Inflammatory macrophage (primary cell): ENCODE results near the gene SMIM38.
A peak's percentile ranks its signal among the peaks of the same experiment; 100 is the strongest.
"Not testable (repeated sequence)": the region's sequence is repeated elsewhere in the genome, so short reads cannot be mapped to it uniquely, and the experiment has no call there.

Experiments
- DNase-seq, 2 donors: peaks; one replicate each; pipeline ENCODE4 v3.0.0-alpha.2; 2020 to 2022

The SMIM38 gene

DNA sequence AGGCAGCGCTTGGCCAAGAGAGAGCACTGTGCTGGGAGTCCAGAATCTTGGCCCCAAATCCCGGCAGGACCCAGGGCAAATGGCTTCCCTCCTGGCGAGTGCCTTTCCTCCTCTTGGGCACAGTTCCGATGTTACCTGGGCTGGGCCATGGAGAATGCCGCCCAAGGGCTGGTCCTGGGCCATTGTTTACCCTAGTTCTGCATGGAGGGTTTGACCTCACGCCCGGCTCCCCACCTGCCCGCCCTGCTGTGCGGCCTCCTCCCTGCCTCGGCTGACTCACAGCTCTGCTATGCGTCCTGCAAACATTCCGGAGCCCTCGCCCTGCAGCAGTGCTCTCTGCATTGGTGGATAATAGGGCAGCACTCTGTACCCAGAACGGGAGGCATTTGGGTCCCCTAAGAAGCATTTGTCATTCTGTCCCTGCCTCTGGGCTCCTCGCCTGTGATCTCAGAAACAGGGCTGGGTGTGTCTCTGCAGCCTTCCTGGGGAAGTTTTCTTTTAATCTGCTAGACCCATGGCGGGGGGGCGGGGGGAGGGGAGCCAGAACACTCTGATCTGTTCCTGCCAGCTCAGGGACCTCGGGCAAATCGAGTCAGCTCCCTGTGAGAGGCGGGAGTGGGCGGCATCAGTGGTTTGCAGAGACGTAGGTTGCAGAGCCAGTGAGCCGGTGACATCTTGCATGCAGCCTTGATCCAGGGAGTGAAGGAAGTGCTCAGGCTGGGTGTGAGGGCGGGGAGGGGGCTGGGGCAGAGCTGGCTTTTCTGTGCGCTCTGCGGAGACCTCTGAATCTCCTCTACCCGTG is 32.9 kb upstream of the SMIM38 start:
- peak; percentile 79 to 94 for DNase-seq

DNA sequence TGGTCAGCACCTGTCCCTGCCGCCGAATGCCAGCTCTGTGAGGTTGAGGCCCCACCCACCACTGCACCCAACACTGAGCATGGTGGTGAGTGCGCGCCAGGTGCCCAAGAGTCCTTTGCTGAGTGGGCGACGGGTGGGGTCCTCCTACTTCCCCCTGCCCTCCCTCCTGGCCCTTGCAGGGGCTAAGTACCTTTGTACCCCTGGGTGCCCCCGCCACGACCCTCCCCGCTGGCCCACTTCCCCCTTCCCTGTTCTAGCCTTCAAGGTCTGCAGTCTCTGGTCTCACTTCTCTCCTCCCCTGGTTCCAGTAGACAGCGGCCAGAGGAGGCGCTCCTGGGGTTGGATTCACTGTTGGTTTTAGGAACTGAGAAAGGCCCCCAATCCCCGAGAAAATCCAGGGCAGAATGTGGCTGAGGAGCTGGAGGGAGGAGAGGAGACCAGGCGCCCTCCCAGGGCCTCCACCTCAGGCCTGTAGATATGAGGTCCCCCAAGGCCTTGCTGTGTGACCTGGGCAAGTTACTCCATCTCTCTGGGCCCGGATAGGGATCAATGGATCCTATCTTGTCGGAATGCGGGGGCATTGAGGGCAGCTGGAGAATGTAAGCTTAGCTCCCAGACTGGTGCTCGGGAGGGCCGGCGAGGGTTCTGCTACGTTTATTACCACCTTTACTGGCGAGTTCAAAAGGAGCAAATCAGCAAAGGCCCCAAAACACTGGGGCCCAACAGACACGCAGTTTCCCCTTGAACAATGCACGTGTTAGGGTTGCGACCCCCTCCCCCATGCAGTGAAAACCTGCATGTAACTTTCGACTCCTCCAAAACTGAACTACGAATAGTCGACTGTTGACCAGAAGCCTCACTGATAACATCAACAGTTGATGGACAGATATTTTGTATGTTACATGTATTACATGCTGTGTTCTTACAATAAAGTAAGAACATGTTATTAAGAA is 31.9 kb upstream of the SMIM38 start:
- DNase-seq, result no peak

DNA sequence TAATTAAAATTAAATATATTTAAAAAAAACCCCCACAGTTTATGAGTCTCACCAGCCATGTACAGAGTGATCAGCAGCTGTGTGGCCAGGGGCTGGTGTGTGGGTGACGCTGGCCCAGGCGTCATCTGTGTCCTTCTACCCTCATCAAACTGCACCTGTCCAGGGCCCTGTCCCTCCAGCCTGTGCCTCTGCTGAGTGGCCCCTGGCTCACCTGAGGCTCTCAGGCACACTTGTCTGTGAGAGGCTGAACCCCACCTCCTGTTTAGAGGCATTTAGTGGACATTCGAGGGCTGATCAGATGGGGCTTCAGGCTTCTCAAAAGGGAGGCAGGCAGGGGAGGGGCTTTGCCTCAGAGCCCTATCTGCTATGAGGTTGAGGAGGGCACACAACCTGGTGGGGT is 29.9 kb upstream of the SMIM38 start:
- DNase-seq, result no peak

DNA sequence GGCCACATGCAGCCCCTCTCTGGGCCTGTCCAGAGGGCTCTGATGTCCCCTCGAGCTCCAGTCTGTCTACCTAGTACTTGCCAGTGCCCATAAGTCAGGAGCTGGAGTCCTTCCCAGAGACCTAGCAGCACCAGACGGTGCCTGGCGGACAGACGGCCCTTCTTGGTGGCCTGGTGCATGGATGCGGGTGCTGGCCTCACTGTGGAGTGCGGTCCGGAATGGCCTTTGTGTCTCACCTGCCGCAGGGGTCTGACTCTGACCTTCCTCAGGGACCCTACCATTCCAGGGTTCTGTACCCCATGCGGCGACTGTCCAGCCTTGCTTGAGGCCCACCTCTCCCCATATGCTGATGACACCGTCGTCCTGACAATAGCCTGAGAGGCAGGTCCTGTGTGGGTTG is 29.4 kb upstream of the SMIM38 start:
- no peak for DNase-seq

DNA sequence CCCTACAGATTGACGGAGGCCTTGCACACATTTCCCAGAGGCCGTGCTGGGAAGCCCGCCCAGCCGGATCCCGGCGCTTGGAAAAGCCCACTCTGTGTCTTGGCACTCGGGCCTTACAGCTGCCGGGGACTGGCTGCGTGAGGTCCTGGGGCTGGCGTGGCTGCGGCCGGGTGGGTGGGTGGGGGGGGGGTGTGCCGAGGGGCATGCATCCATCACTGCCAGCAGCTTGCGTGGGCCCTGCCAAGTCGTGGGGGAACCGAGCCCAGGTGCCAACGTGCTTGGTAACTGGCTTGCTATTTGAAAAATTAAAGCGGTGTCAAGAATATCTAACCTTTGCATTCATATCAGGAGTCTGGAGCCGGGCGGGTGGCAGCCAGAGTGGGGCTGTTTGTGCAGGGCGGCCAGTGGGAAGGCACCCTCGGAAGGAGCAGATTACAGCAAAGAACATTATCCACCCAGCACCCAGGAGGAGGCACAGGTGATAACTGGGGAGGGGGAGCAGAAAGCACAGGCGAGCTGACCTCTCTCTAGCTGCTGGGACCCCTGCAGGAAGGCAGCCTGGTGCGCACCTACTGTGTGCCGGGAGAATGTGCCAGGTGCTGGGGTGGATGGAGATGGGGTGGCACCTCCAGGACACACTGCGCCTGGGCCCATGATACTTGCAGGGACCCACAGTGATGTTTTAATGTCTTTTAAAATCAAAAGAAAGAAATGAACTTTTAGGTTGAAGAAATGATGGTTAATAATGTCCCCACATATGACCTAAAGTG is 28.5 kb upstream of the SMIM38 start:
- DNase-seq, result no peak

DNA sequence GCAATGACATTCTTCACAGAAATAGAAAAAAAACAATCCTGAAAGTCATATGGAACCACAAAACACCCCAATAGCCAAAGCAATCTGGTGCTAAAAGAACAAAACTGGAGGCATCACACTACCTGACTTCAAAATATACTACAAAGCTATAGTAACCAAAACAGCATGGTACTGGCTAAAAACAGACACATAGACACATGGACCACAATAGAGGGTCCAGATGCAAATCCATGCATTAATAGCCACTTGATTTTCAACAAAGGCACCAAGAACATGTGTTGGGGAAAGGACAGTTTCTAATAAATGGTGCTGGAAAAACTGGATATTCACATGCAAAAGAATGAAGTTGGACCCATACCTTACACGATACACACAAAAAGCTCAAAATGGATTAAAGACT is 27.9 kb upstream of the SMIM38 start:
- no peak for DNase-seq

DNA sequence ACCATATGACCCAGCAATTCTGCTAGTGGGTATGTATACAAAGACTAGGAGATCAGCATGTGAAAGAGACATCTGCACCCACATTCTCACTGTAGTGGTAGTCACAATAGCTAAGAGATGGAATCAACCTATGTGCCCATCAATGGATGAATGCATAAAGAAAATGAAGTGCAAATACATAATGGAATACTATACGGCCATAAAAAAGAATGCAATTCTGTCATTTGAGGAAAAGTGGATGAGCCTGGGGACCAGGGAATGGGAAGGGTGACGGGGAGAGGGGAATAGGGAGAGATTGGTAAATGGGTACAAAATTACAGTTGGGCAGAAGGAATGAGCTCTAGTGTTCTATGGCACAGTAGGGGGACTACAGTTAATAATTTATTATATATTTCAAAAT is 26.7 kb upstream of the SMIM38 start:
- DNase-seq, result no peak

DNA sequence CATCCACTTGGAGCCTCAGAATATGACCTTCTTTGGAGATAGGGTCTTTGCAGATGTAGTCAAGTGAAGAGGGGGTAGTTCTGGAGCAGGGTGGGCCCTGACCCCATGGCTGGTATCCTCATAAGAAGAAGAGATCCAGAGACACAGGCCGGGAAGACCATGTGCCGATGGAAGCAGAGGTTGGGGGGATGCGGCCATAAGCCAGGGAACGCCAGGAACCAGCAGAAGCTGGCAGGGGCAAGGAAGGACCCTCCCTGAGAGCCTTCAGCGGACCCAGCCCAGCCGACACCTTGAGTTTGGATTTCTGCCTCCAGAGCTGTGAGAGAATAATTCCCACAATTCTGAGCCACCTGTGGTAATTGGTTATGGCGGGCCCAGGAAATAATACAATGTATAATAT is 26.1 kb upstream of the SMIM38 start:
- DNase-seq, result no peak

DNA sequence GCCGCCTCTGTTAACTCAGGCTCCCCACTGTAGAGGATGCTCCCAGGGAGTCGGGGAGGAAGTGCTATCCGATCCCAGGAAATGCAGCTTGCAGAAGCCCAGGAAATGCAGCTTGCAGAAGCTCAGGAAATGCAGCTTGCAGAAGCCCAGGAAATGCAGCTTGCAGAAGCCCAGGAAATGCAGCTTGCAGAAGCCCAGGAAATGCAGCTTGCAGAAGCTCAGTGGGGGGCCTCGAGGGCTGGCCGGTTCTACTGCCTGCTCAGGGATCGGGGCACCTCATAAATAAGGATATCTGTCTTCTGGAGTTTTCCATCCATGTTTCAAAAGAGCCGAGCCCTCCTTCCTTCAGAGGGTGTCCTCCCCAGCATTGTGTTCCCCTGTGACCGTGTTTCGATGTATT is 25.1 kb upstream of the SMIM38 start:
- no peak for DNase-seq

DNA sequence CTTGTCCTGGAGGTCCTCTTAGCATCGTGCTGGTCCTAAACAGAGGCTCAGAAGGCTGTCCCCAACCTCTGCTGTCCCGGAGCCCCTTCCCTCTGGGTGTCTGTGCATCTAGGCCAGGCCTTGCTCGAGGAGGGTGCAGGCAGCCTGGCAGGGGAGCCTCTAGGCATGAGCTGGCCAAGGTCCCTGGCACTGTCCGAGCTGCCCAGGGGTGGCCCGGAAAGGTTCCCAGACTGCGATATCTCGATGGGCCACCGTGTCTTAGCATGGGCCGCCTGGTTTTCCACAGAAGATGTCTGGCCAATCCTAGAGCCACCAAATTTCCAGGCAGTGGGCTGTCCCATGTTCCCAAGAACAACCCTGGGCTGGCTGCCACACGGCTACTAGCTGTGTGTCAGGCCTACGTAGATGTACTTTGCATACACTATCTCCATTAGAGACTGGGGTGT is 24.6 kb upstream of the SMIM38 start:
- DNase-seq, result no peak

DNA sequence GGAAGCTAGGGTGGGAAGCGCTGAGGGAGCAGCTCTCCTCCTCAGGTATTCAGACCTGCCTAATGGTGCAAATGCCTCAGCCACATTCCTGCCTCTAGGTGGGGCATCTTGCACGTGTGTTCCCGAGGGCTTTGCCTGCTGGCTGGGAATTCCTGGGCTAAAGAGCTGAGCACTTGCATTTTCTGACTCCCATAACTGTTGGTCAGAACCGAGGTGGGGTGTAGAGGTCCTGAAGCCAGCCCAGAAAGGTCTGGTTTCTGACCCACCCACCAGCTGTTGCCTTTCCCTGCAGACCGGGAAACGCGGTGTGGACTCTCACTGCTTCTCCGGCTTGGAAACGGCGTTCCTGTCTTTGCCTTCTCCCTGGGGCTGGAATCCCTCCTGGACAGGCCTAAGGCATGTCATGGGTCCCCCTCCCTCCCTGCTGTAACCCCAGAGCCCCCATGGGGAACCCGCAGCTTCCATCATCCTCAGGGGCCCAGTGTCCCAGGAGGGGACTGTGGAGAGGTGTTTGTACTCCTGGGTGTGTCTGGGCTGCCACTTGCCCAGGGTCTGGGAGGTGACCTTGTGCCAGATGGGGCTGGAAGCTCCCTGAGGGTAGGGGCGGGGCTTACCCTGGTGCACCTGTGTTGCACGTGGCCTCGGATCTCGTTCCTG is 24.0 kb upstream of the SMIM38 start:
- DNase-seq, result no peak

DNA sequence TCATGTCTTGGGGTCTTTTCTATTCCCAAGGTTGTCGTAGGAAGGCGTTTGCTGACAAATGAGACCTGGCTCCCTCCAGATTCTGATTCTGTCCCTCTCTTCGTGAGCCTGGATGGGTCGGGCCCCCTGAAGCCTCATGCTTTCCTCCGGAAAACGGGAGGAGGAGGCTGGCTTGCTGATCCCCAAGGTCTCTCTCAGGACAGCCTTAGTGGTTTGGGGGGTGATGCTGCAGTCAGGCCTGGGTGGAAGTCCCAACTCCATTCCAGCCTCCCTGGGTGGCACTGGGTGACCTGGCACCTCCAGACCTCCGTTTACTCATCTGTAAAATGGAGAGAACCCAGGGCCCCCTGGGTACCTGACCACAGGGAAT is 23.4 kb upstream of the SMIM38 start:
- no peak for DNase-seq

DNA sequence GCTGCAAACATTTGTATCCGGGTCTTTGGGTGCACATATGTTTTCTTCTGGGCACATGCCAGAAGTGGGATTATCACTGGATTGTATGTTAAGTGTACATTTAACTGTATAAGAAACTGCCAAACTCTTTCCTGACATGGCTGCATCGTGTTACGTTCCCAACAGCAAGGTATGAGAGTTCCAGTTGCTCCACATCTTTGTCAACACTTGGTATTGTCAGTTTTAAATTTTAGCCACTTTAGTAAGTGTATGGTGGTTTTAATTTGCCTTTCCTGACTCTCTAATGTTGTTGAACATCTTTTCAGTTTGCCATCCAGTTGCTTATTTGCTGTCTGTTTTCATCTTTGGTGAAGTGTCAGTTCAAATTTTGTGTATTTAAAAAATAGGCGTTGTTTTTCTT is 22.5 kb upstream of the SMIM38 start:
- DNase-seq, result no peak

DNA sequence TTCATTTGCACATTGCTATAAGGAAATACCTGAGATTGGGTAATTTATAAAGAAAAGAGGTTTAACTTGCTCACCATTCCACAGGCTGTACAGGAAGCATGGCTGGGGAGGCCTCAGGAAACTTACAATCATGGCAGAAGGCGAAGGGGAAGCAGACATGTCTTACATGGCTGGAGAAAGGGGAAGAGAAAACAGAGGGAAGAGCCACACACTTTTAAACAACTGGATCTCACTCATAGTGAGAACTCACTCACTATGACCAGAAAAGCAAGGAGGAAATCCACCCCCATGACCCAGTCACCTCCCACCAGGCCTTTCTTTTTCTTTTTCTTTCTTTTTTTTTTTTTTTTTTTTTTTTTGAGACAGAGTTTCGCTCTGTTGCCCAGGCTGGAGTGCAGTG is 21.6 kb upstream of the SMIM38 start:
- DNase-seq, result peak; percentile 13 to 24

DNA sequence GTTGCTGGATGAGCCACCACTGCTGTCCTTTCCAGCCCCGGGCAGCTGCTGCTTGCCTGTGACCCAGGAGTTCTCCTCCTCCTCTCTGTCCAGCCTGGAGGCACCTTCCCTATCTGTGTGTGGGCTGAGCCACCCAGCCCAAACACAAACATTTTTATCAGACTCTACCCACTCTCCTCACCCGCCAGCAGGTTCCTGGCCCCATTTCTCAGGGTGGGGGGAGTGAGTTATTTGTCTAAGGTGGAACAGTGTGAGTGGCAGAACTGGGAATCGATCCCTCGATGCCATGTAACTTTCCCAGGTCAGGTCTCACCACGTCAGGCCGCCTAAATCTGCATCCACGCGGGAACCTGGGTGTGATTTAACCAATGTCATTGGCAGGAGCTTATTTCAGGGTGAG is 20.8 kb upstream of the SMIM38 start:
- DNase-seq, result no peak

DNA sequence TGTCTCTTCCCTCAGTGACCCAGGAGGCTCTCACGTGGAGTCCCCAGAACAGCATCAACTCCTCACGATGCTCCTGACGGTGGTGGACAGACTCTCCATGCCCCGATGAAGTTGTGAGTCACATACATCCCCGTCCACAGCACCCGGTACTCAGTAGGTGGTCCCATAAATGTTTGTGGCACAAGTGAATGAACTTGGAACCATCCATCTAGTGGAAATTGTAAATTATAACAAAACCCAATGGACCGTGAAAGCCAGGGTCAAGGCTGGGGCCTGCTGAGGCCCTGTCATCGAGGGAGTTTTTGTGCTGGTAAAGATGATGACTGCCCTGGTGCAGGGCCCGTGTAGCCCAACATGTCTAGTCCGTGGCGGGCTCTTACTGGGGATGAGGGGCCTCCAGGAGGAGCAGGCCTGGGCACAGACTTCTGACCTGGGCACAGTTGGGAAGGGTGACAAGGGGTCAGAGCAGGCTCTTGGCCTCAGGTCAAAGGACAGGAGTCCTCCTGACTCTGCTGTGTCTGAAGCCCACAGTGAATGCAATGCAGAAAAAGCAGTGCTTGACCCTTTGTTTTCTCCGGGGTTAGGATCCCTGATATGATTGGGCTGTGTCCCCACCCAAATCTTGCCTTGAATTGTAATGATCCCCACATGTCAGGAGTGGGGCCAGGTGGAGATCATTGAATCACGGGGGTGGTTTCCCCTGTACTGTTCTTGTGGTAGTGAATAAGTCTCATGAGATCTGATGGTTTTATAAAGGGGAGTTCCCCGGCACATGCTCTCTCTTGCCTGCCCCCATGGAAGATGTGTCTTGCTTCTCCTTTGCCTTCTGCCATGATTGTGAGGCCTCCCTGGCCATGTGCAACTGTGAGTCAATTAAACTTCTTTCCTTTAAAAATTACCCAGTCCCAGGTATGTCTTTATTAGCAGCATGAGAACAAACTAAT is 20.0 kb upstream of the SMIM38 start:
- no peak for DNase-seq

DNA sequence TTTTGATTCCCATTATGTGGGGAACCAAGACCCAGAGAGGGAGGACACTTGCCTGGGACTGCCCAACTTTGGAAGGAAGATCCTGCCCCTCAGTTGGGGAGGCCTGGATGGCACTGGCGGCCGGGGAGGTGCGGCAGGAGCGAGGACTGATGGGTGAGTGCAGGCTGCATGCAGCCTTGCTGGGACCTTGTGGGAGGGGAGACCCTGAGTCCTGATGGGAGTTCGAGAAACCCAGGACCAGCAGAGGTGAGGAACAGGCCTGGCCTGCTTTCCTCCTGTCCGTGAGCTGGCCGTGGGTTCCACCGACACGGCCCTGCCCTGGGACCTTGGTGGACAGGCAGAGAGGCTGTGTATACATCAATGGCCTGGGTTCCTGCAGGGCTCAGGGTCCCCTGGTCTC is 19.3 kb upstream of the SMIM38 start:
- DNase-seq, result no peak

DNA sequence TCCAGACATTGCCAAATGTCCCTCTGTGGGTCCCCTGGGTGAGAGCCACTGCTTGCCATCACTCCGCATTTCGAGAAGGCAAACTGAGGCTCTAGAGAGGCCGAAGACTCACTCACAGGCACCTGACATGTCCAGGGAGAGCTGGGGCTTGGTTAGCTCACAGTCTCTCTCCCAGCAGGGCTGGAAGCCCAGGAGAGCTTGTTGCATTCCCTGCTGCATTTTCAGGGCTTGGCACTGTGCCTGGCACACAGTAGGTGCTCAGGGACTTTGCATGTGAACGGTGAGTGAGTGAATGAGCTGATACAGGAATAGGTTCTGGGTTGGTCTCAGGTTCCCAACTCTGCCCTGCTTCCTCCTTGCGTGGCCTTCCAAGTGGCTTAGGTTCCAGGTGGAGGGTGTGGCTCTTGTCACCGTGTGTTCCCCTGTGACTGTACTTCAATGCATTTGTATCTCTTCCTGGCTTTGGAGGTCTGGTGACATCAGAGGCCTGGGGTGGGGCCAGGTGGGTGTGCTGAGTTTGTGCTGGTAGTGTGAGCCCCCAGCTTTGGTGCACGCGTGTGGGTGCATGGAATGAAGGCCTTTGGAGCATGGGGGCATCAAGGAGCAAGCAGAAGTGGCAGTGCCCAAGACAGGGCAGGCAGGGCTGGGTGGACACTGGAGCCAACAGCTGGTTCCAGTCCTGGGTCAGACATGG is 18.4 kb upstream of the SMIM38 start:
- DNase-seq, result no peak

DNA sequence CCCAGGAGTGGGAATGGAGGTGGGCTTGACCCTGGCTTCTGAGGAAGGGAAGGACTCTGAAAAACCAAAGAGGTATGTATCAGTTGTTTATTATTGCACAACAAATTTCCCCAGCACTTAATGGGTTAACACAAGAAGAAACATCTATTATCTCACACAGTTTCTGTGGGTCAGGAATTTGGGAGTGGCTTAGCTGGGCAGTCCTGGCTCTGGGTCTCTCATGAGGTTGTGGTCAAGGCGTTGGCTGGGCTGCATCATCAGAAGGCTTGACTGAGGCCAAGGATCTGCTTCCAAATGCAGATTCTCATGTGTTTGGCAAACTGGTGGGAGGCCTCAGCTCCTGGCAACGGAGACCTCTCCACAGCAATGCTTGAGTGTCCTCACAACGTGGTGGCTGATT is 17.5 kb upstream of the SMIM38 start:
- peak; percentile 19 to 36 for DNase-seq

DNA sequence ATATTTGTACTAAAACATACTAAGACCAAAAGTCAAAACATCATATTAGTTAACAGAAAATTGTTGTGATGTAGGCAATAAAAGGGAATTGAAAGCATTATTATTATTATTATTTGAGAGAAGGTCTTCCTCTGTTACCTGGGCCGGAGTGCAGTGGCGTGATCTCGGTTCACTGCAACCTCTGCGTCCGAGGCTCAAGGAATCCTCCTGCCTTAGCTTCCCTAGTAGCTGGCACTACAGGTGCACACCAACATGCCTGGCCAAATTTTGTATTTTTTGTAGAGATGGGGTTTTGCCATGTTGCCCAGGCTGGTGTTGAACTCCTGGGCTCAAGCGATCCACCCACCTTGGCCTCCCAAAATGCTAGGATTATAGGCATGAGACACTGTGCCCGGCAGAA is 15.6 kb upstream of the SMIM38 start:
- DNase-seq, result not testable (repeated sequence)

DNA sequence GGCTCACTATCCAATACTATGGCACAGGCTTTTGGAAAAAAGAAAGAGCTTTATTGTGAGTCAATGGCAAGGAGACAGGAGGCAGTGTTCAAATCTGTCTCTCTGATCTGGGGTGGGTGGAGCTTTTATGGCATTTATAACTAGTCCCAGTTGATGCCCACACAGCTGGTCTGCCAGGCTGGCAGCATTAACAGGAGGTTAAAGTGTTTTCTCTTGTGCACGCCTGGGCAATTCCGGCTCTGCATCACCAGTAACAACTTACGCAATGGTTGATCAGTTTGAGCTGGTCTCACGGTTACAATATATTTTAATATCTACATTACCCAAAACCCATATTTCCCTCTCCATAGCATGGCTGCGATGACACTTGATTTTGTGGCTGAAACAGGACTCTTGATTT is 15.1 kb upstream of the SMIM38 start:
- no peak for DNase-seq
